ENCODE data around the gene BBS1.

The BBS1 gene

GRCh38 chr11:66546966-66547661, 36.7 kb downstream of the BBS1 start:
- no peak for TF ChIP-seq MAX (IDR thresholded peaks at IDR 0.05; ENCODE audit: low read depth, low read length)
- TF ChIP-seq POLR2A (IDR thresholded peaks at IDR 0.05; ENCODE audit: extremely low read depth, insufficient read length), result no peak
- no peak for TF ChIP-seq CTCF (IDR thresholded peaks at IDR 0.05; ENCODE audit: low read depth, low read length)
- TF ChIP-seq MYC (IDR thresholded peaks at IDR 0.05; ENCODE audit: low read depth, low read length), result no peak
- peak; percentile 16 for DNase-seq (ENCODE audit: low read depth)
- H3K4me3 ChIP-seq (ENCODE audit: low read depth, low read length), result no peak overlapping the region

GRCh38 chr11:66547662-66548009, 37.2 kb downstream of the BBS1 start:
- no peak for DNase-seq (ENCODE audit: low read depth)
- no peak overlapping the region for H3K4me3 ChIP-seq (ENCODE audit: low read depth, low read length)
- TF ChIP-seq MAX (IDR thresholded peaks at IDR 0.05; ENCODE audit: low read depth, low read length) (no peak), MYC (IDR thresholded peaks at IDR 0.05; ENCODE audit: low read depth, low read length) (no peak), POLR2A (IDR thresholded peaks at IDR 0.05; ENCODE audit: extremely low read depth, insufficient read length) (no peak), CTCF (IDR thresholded peaks at IDR 0.05; ENCODE audit: low read depth, low read length) (no peak)

- no peak overlapping the region for H3K4me3 ChIP-seq (ENCODE audit: low read depth, low read length)
- DNase-seq (ENCODE audit: low read depth), result no peak
- TF ChIP-seq MYC (IDR thresholded peaks at IDR 0.05; ENCODE audit: low read depth, low read length) (no peak), POLR2A (IDR thresholded peaks at IDR 0.05; ENCODE audit: extremely low read depth, insufficient read length) (no peak), MAX (IDR thresholded peaks at IDR 0.05; ENCODE audit: low read depth, low read length) (no peak), CTCF (IDR thresholded peaks at IDR 0.05; ENCODE audit: low read depth, low read length) (no peak)
Observed at GRCh38 chr11:66548041-66548440, 37.6 kb downstream of the BBS1 start.

- no peak for DNase-seq (ENCODE audit: low read depth)
- TF ChIP-seq MYC (IDR thresholded peaks at IDR 0.05; ENCODE audit: low read depth, low read length), result no peak
- no peak for TF ChIP-seq MAX (IDR thresholded peaks at IDR 0.05; ENCODE audit: low read depth, low read length)
- no peak for TF ChIP-seq CTCF (IDR thresholded peaks at IDR 0.05; ENCODE audit: low read depth, low read length)
- TF ChIP-seq POLR2A (IDR thresholded peaks at IDR 0.05; ENCODE audit: extremely low read depth, insufficient read length), result no peak
- H3K4me3 ChIP-seq (ENCODE audit: low read depth, low read length), result no peak overlapping the region
Observed at GRCh38 chr11:66548774-66549630, 38.6 kb downstream of the BBS1 start.

- no peak for DNase-seq (ENCODE audit: low read depth)
- no peak overlapping the region for H3K4me3 ChIP-seq (ENCODE audit: low read depth, low read length)
- TF ChIP-seq MYC (IDR thresholded peaks at IDR 0.05; ENCODE audit: low read depth, low read length), result no peak
- no peak for TF ChIP-seq MAX (IDR thresholded peaks at IDR 0.05; ENCODE audit: low read depth, low read length)
- TF ChIP-seq CTCF (IDR thresholded peaks at IDR 0.05; ENCODE audit: low read depth, low read length), result no peak
- no peak for TF ChIP-seq POLR2A (IDR thresholded peaks at IDR 0.05; ENCODE audit: extremely low read depth, insufficient read length)
Observed at GRCh38 chr11:66549696-66550095, 39.3 kb downstream of the BBS1 start.
